Measurements from ENCODE around the gene ZG16B. TPM values are rescaled to one million over a fixed set of nuclear protein-coding genes. Genes with fewer than 3 reads are reported as not detected.

ZG16B gene
- total and polyA plus RNA-seq, 10 donors = 0.73 to 3.8 (median 1.5) TPM; not detected in 1

DNA sequence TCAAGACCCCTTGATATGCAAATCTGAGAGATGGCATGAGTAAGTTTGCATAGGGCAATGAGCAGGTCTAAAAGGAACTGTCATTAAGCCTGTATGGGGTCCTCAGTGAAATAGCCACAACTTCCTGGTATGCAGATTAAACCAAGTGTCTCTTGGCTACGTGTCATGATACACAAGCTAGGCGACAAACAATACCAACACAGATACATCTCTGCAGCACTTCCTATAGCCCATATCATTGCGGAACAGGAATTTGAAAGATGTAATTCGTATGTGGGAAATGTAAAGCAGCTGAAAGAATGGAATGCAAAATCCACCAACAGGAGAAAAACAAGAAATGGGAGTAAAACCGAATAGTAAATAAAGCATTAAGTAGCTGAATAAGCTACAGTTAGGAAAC is 15.0 kb downstream of the ZG16B start:
- no peaks in the 10 kb centered on the region for H3K36me3 ChIP-seq
- H3K9me3 ChIP-seq = no peaks in the 10 kb centered on the region
- H3K4me1 ChIP-seq = peaks cover 14 to 27% (median 24%) of the 10 kb centered on the region in 6 donors
- no peak overlapping the region for H3K4me3 ChIP-seq
- intact Hi-C loops (cut with DNase I; ENCODE audit: low total_unique reads) = no loop called here
- peaks cover 0 to 29% (median 0%) of the 10 kb centered on the region in 7 donors for H3K27me3 ChIP-seq (replicated peaks in 1 of 7)
- no peak for DNase-seq
- TF ChIP-seq CTCF (IDR thresholded peaks at IDR 0.05 in 8 of 11, conservative IDR thresholded peaks at IDR 0.05 in 3 of 11) = no peak
- TF ChIP-seq POLR2AphosphoS5 (IDR thresholded peaks at IDR 0.05) = no peak
- TF ChIP-seq POLR2A (IDR thresholded peaks at IDR 0.05) = no peak
- 61 to 70% (median 64%) methylated on average over 5 of the region's 5 CpGs for WGBS, 5 donors
- peak overlapping the region in 1 of 8 donors; percentile 3 for H3K27ac ChIP-seq

DNA sequence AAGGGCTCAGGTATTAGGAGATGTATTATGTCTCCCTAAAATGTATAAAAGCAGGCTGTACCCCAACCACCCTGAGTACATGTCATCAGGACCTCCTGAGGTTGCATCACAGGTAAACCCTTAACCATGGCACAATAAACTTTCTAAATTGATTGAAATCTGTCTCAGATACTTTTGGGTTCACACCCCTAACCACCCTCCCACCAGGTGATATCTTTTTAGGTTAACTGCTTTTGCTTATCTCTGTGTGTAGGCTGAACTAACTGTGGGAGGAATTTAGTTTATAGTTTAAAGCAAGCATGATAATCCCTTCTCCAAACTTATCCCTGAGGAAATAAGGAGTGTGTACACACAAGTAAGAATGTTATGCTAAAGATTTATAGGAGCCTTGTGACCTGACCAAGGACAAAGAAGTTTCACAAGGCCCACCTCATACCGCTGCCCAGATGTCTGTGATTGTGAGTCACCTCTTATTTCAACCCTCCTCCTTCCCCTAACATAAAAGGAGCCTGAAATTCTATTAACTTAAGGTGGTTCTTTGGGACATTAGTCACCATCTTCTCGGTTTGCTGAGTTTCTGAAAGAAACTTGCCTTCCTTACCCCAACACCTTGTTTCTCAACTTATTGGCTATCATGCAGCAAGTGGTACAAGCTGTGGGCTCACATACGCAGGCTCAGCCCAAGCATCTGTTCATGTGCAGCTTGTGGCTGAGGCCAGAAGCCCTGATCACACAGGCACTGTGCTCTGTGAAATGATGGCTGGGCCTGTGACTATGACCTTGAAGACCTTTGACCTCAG is 16.6 kb downstream of the ZG16B start:
- Histone ChIP-seq H3K4me1 (peaks cover 8 to 13% (median 10%) of the 10 kb centered on the region in 6 donors), H3K27me3 (replicated peaks in 1 of 7) (peaks cover 0 to 43% (median 0%) of the 10 kb centered on the region in 7 donors), H3K4me3 (no peak overlapping the region), H3K9me3 (no peaks in the 10 kb centered on the region), H3K36me3 (no peaks in the 10 kb centered on the region), H3K27ac (no peak overlapping the region)
- intact Hi-C loops (cut with DNase I; ENCODE audit: low total_unique reads) = no loop called here
- WGBS, 5 donors = 60 to 68% (median 66%) methylated on average over 3 of the region's 3 CpGs
- DNase-seq = peak; percentile 36
- no peak for TF ChIP-seq POLR2A (IDR thresholded peaks at IDR 0.05)
- TF ChIP-seq POLR2AphosphoS5 (IDR thresholded peaks at IDR 0.05) = no peak
- no peak for TF ChIP-seq CTCF (IDR thresholded peaks at IDR 0.05 in 8 of 11, conservative IDR thresholded peaks at IDR 0.05 in 3 of 11)

DNA sequence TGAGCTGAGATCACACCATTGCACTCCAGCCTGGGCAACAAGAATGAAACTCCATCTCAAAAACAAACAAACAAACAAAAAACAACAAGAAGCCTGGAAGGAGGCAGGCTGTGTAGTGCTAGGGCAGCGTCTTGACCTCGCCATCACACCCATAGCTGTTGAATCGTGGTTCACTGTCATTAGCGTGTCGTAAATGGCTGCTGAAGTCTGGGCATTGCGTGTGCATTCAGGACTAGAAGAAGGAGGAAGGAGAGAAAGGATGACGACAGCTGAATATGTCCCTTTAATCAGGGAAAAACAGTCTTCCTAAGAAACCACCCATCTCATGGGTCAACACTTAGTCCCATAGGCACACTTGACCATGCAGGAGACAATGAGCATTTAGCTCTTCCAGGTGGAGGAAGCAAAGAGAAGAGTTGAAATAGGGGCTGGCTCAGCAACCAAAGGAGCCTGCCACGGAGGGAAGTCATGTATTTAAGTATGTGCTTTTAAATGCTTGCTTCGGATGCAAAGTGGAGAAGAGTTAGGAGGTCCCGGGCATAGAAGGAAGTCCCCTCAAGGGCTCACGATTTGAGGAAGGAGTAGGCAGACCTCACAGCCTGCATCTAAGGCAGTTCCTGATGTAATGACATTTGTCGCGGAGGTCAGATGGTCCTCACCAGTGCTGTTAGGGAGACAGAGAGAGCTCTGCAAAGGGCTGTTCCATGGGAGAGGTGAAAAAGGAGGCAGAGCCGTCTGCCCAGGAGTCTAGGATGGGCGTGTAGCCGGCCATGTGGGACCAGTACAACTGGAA is 19.0 kb downstream of the ZG16B start:
- DNase-seq = peak; percentile 12
- 65 to 71% (median 70%) methylated on average over 16 of the region's 16 CpGs for WGBS, 5 donors
- Histone ChIP-seq H3K27me3 (replicated peaks in 1 of 7) (peaks cover 0 to 65% (median 0%) of the 10 kb centered on the region in 7 donors), H3K4me3 (no peak overlapping the region), H3K36me3 (no peaks in the 10 kb centered on the region), H3K4me1 (no peaks in the 10 kb centered on the region), H3K9me3 (peaks cover 0 to 14% (median 6%) of the 10 kb centered on the region in 8 donors), H3K27ac (no peak overlapping the region)
- no peak for TF ChIP-seq CTCF (IDR thresholded peaks at IDR 0.05 in 8 of 11, conservative IDR thresholded peaks at IDR 0.05 in 3 of 11)
- no peak for TF ChIP-seq POLR2AphosphoS5 (IDR thresholded peaks at IDR 0.05)
- TF ChIP-seq POLR2A (IDR thresholded peaks at IDR 0.05) = no peak
- intact Hi-C loops (cut with DNase I; ENCODE audit: low total_unique reads) = no loop called here

Data from spleen (tissue), 11 donors.